ENCODE data around the gene ASB3. TPM values are rescaled to one million over a fixed set of nuclear protein-coding genes. Genes with fewer than 3 reads are reported as not detected.

The ASB3 gene
- polyA plus RNA-seq, 1 donor = 11.7 TPM

GRCh38 chr2:53821810-53822209 is 35.1 kb upstream of the ASB3 start:
- no peak overlapping the region for H3K4me3 ChIP-seq (ENCODE audit: low read length)
- no peaks in the 10 kb centered on the region for H3K27me3 ChIP-seq (ENCODE audit: control insufficient read depth, insufficient read depth, low read length)
- WGBS (ENCODE audit: insufficient coverage, low lambda C conversion rate) = no CpG with 5 or more reads among the region's 6 CpGs
- H3K9me3 ChIP-seq (ENCODE audit: control insufficient read depth, low read depth, low read length) = no peaks in the 10 kb centered on the region
- no peak overlapping the region for H3K27ac ChIP-seq (ENCODE audit: low read length)
- no peak for DNase-seq
- H3K36me3 ChIP-seq (ENCODE audit: control insufficient read depth, insufficient read depth, low read length) = no peaks in the 10 kb centered on the region
- H3K4me1 ChIP-seq (ENCODE audit: control insufficient read depth, insufficient read depth, low read length) = peaks cover 16% of the 10 kb centered on the region

GRCh38 chr2:53820711-53821110 is 34.0 kb upstream of the ASB3 start:
- H3K36me3 ChIP-seq (ENCODE audit: control insufficient read depth, insufficient read depth, low read length) = peaks cover 4% of the 10 kb centered on the region
- peak overlapping the region; percentile 88 for H3K27ac ChIP-seq (ENCODE audit: low read length)
- H3K27me3 ChIP-seq (ENCODE audit: control insufficient read depth, insufficient read depth, low read length) = no peaks in the 10 kb centered on the region
- no peak overlapping the region for H3K4me3 ChIP-seq (ENCODE audit: low read length)
- DNase-seq = no peak
- peaks cover 16% of the 10 kb centered on the region for H3K4me1 ChIP-seq (ENCODE audit: control insufficient read depth, insufficient read depth, low read length)
- no peaks in the 10 kb centered on the region for H3K9me3 ChIP-seq (ENCODE audit: control insufficient read depth, low read depth, low read length)
- WGBS (ENCODE audit: insufficient coverage, low lambda C conversion rate) = no CpG with 5 or more reads among the region's 4 CpGs

- DNase-seq = peak; percentile 56 to 75
- no peaks in the 10 kb centered on the region for H3K9me3 ChIP-seq (ENCODE audit: control insufficient read depth, low read depth, low read length)
- no CpG with 5 or more reads among the region's 9 CpGs for WGBS (ENCODE audit: insufficient coverage, low lambda C conversion rate)
- no peaks in the 10 kb centered on the region for H3K27me3 ChIP-seq (ENCODE audit: control insufficient read depth, insufficient read depth, low read length)
- peaks cover 8% of the 10 kb centered on the region for H3K36me3 ChIP-seq (ENCODE audit: control insufficient read depth, insufficient read depth, low read length)
- H3K4me3 ChIP-seq (ENCODE audit: low read length) = no peak overlapping the region
- peak overlapping the region; percentile 88 for H3K27ac ChIP-seq (ENCODE audit: low read length)
- peaks cover 16% of the 10 kb centered on the region for H3K4me1 ChIP-seq (ENCODE audit: control insufficient read depth, insufficient read depth, low read length)
These were observed 33.3 kb upstream of the ASB3 start for GRCh38 chr2:53820048-53820447.

GRCh38 chr2:53819634-53820033 is 32.9 kb upstream of the ASB3 start:
- no peak for DNase-seq
- Histone ChIP-seq H3K4me3 (ENCODE audit: low read length) (no peak overlapping the region), H3K9me3 (ENCODE audit: control insufficient read depth, low read depth, low read length) (no peaks in the 10 kb centered on the region), H3K36me3 (ENCODE audit: control insufficient read depth, insufficient read depth, low read length) (peaks cover 10% of the 10 kb centered on the region), H3K4me1 (ENCODE audit: control insufficient read depth, insufficient read depth, low read length) (peaks cover 16% of the 10 kb centered on the region), H3K27ac (ENCODE audit: low read length) (peak overlapping the region; percentile 88), H3K27me3 (ENCODE audit: control insufficient read depth, insufficient read depth, low read length) (no peaks in the 10 kb centered on the region)
- WGBS (ENCODE audit: insufficient coverage, low lambda C conversion rate) = 40% methylated on average over 1 of the region's 4 CpGs

DNA sequence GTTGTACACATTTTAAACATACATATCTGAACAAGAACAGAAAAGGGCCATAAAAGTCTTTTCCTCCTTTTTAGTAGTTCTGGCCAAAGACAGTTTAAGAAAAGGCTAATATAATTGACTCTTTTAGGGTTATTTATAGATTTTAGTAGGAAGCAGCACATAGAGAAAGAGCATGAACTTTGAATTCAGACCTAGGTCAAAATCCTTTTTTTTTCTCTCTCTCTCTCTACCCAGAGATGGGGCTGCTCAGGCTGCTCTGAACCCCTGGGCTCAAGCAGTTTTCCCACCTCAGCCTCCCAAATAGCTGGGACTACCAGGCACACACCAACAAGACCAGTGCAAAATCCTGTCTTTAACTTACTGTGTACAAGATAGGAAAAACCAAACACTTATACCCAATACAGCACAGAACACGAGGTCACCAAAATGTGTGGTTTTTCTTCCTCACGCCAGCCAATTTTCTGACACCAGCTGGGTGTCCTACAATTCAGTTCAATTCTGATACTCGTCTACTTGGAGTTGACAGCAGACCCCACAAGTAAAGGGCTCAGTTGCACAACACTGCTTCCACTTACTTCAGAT is 32.2 kb upstream of the ASB3 start:
- H3K4me3 ChIP-seq (ENCODE audit: low read length) = no peak overlapping the region
- no peaks in the 10 kb centered on the region for H3K9me3 ChIP-seq (ENCODE audit: control insufficient read depth, low read depth, low read length)
- peak overlapping the region; percentile 88 for H3K27ac ChIP-seq (ENCODE audit: low read length)
- WGBS (ENCODE audit: insufficient coverage, low lambda C conversion rate) = no CpG with 5 or more reads among the region's 3 CpGs
- H3K27me3 ChIP-seq (ENCODE audit: control insufficient read depth, insufficient read depth, low read length) = no peaks in the 10 kb centered on the region
- peak in 1 of 2 donors; percentile 33 for DNase-seq
- peaks cover 11% of the 10 kb centered on the region for H3K36me3 ChIP-seq (ENCODE audit: control insufficient read depth, insufficient read depth, low read length)
- peaks cover 17% of the 10 kb centered on the region for H3K4me1 ChIP-seq (ENCODE audit: control insufficient read depth, insufficient read depth, low read length)

DNA sequence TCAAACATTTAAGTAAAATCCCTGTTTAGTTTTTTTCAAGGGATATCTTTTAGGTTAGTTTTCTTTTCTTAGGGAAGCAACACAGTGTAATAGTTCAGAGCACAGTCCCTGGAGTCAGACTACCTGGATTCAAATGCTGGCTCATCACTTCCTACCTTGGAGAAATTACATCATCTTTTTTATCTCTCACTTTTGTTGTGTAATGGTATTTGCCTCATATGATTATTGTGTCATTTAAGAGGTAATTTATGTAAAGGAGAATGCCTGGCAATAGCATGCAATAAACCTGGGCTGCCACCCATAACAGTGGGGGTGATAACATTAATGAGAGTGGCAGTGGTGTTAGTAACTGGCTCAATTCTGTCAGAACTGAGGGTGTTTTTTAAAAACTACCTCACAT is 26.4 kb upstream of the ASB3 start:
- Histone ChIP-seq H3K4me3 (ENCODE audit: low read length) (no peak overlapping the region), H3K9me3 (ENCODE audit: control insufficient read depth, low read depth, low read length) (no peaks in the 10 kb centered on the region), H3K27ac (ENCODE audit: low read length) (peak overlapping the region; percentile 79), H3K36me3 (ENCODE audit: control insufficient read depth, insufficient read depth, low read length) (peaks cover 38% of the 10 kb centered on the region), H3K4me1 (ENCODE audit: control insufficient read depth, insufficient read depth, low read length) (peaks cover 12% of the 10 kb centered on the region), H3K27me3 (ENCODE audit: control insufficient read depth, insufficient read depth, low read length) (no peaks in the 10 kb centered on the region)
- peak; percentile 70 to 90 for DNase-seq

DNA sequence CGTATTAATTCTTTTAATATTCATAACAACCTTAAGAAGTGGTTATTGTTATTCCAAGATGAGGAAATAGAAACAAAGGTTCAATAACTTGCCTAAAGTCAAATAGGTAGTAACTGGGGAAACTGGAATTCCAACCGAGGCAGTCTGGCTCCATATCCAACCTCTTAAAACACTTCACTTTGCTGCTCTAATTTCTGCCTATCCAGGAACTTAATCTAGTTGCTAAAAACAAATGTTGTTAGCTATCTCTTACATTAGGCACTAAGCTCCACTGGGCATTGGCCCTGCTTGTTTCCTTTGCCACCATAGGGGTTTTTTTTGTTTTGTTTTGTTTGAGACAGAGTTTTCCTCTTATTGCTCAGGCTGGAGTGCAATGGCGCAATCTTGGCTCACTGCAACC is 24.8 kb upstream of the ASB3 start:
- no peak for DNase-seq
- Histone ChIP-seq H3K27me3 (ENCODE audit: control insufficient read depth, insufficient read depth, low read length) (no peaks in the 10 kb centered on the region), H3K36me3 (ENCODE audit: control insufficient read depth, insufficient read depth, low read length) (peaks cover 49% of the 10 kb centered on the region), H3K4me3 (ENCODE audit: low read length) (no peak overlapping the region), H3K4me1 (ENCODE audit: control insufficient read depth, insufficient read depth, low read length) (peaks cover 12% of the 10 kb centered on the region), H3K27ac (ENCODE audit: low read length) (peak overlapping the region; percentile 79), H3K9me3 (ENCODE audit: control insufficient read depth, low read depth, low read length) (no peaks in the 10 kb centered on the region)
- whole genome bisulfite sequencing (ENCODE audit: insufficient coverage, low lambda C conversion rate) = no CpG with 5 or more reads among the region's 3 CpGs

DNA sequence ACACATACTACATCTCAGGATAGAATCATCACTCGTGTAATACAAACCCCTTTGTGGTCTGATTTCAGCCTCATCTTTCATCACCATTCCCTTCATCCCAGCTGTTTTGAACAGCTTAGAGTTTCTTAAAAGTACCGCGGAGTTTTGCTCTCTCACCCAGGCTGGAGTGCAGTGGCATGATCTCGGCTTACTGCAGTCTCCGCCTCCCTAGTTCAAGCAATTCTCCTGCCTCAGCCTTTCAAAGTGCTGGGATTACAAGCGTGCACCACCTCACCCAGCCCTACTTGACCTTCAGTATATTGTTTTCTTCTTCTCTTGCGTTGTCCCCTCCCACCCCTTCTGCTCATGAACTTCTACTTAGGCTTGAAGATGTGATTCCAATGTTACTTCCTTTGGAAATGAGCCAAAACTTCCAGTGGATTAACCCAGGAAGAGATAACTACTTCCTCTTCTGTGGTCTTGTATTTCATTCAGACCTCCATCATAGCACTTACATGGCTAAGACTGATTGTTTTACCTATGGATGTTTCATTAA is 15.9 kb upstream of the ASB3 start:
- H3K27me3 ChIP-seq (ENCODE audit: control insufficient read depth, insufficient read depth, low read length) = no peaks in the 10 kb centered on the region
- H3K4me1 ChIP-seq (ENCODE audit: control insufficient read depth, insufficient read depth, low read length) = no peaks in the 10 kb centered on the region
- no CpG with 5 or more reads among the region's 7 CpGs for WGBS (ENCODE audit: insufficient coverage, low lambda C conversion rate)
- DNase-seq = no peak
- peaks cover 51% of the 10 kb centered on the region for H3K36me3 ChIP-seq (ENCODE audit: control insufficient read depth, insufficient read depth, low read length)
- no peaks in the 10 kb centered on the region for H3K9me3 ChIP-seq (ENCODE audit: control insufficient read depth, low read depth, low read length)
- H3K4me3 ChIP-seq (ENCODE audit: low read length) = no peak overlapping the region
- no peak overlapping the region for H3K27ac ChIP-seq (ENCODE audit: low read length)

DNA sequence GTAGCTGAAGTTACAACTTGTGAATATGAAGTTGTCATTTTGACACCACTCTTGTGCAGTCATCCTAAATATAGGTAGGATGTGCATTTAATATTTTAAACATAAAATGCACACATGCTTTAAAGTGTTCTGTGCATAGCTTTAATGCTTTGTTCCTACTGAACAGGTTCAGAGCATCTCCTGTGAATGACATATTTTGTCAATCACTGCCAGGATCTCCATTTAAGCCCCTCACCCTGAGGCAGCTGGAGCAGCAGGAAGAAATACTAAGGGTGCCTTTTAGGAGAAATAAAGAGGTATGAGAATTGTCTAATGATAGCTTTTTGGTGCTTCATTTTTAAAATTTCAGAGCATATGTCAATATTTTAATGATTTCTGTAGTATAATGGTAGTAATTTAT is 14.8 kb upstream of the ASB3 start:
- Histone ChIP-seq H3K4me3 (ENCODE audit: low read length) (no peak overlapping the region), H3K4me1 (ENCODE audit: control insufficient read depth, insufficient read depth, low read length) (no peaks in the 10 kb centered on the region), H3K9me3 (ENCODE audit: control insufficient read depth, low read depth, low read length) (no peaks in the 10 kb centered on the region), H3K27me3 (ENCODE audit: control insufficient read depth, insufficient read depth, low read length) (no peaks in the 10 kb centered on the region), H3K36me3 (ENCODE audit: control insufficient read depth, insufficient read depth, low read length) (peaks cover 49% of the 10 kb centered on the region), H3K27ac (ENCODE audit: low read length) (no peak overlapping the region)
- DNase-seq = no peak

DNA sequence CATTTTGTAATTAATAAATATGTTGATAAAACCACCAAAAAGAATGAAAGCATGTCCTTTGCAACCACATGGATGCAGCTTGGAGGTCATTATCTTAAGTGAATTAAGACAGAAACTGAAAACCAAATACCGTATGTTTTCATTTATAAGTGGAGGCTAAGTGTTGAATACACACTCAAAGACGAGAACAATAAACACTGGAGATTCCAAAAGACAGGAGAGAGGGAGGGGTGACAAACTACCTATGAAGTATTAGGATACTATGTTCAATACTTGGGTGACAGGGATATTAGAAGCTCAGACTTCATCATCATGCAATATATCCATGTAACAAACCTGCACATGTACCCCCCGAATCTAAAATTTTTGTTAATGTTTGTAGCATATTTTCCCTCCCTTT is 7.1 kb upstream of the ASB3 start:
- H3K4me1 ChIP-seq (ENCODE audit: control insufficient read depth, insufficient read depth, low read length) = no peaks in the 10 kb centered on the region
- H3K27ac ChIP-seq (ENCODE audit: low read length) = no peak overlapping the region
- WGBS (ENCODE audit: insufficient coverage, low lambda C conversion rate) = no CpG with 5 or more reads among the region's 3 CpGs
- H3K27me3 ChIP-seq (ENCODE audit: control insufficient read depth, insufficient read depth, low read length) = no peaks in the 10 kb centered on the region
- peaks cover 29% of the 10 kb centered on the region for H3K36me3 ChIP-seq (ENCODE audit: control insufficient read depth, insufficient read depth, low read length)
- no peaks in the 10 kb centered on the region for H3K9me3 ChIP-seq (ENCODE audit: control insufficient read depth, low read depth, low read length)
- DNase-seq = no peak
- H3K4me3 ChIP-seq (ENCODE audit: low read length) = no peak overlapping the region

- Histone ChIP-seq H3K9me3 (ENCODE audit: control insufficient read depth, low read depth, low read length) (no peaks in the 10 kb centered on the region), H3K27me3 (ENCODE audit: control insufficient read depth, insufficient read depth, low read length) (no peaks in the 10 kb centered on the region), H3K36me3 (ENCODE audit: control insufficient read depth, insufficient read depth, low read length) (peaks cover 27% of the 10 kb centered on the region), H3K27ac (ENCODE audit: low read length) (no peak overlapping the region), H3K4me3 (ENCODE audit: low read length) (no peak overlapping the region), H3K4me1 (ENCODE audit: control insufficient read depth, insufficient read depth, low read length) (peaks cover 3% of the 10 kb centered on the region)
- no peak for DNase-seq
- WGBS (ENCODE audit: insufficient coverage, low lambda C conversion rate) = 80% methylated on average over 1 of the region's 3 CpGs
These were observed 6.5 kb upstream of the ASB3 start for GRCh38 chr2:53793261-53793660.

Data from large intestine (tissue), 3 donors.